NK-92 treated with Interleukin-12 subunit alpha and Interleukin-12 subunit beta, amount 100 ng/mL, for 24 hours (cell line): ENCODE results near the gene ARL4C.
"Not testable (repeated sequence)": the region's sequence is repeated elsewhere in the genome, so short reads cannot be mapped to it uniquely, and the experiment has no call there.

Experiments
- DNase-seq: peaks from one replicate; lab custom pipeline; 2025; lab: John Stamatoyannopoulos, UW

Gene ARL4C

GRCh38 chr2:234476766-234477165, 20.1 kb downstream of the ARL4C start:
- DNase-seq = no peak

- no peak for DNase-seq
These were observed 22.2 kb downstream of the ARL4C start for GRCh38 chr2:234474654-234475053.

GRCh38 chr2:234472155-234472554, 24.7 kb downstream of the ARL4C start:
- no peak for DNase-seq

GRCh38 chr2:234469972-234470371, 26.9 kb downstream of the ARL4C start:
- DNase-seq = no peak

- DNase-seq = no peak
These were observed 27.5 kb downstream of the ARL4C start for GRCh38 chr2:234469251-234469845.

GRCh38 chr2:234468503-234468902, 28.4 kb downstream of the ARL4C start:
- DNase-seq = no peak

- no peak for DNase-seq
These were observed 29.6 kb downstream of the ARL4C start for GRCh38 chr2:234467289-234467688.

GRCh38 chr2:234464291-234464645, 32.6 kb downstream of the ARL4C start:
- DNase-seq = no peak

GRCh38 chr2:234463626-234464290, 33.1 kb downstream of the ARL4C start:
- DNase-seq = no peak

- DNase-seq = no peak
These were observed 34.5 kb downstream of the ARL4C start for GRCh38 chr2:234462218-234462992.

- DNase-seq = no peak
These were observed 37.4 kb downstream of the ARL4C start for GRCh38 chr2:234459401-234460009.

- DNase-seq = no peak
These were observed 38.4 kb downstream of the ARL4C start for GRCh38 chr2:234458466-234458865.

- DNase-seq = no peak
These were observed 39.5 kb downstream of the ARL4C start for GRCh38 chr2:234457421-234457820.

GRCh38 chr2:234455246-234455645, 41.6 kb downstream of the ARL4C start:
- not testable (repeated sequence) for DNase-seq

- no peak for DNase-seq
These were observed 42.4 kb downstream of the ARL4C start for GRCh38 chr2:234454433-234454832.

GRCh38 chr2:234453216-234453615, 43.7 kb downstream of the ARL4C start:
- no peak for DNase-seq

- no peak for DNase-seq
These were observed 44.8 kb downstream of the ARL4C start for GRCh38 chr2:234451852-234452625.

GRCh38 chr2:234451242-234451641, 45.6 kb downstream of the ARL4C start:
- no peak for DNase-seq

GRCh38 chr2:234450431-234451124, 46.3 kb downstream of the ARL4C start:
- no peak for DNase-seq

GRCh38 chr2:234448506-234449184, 48.2 kb downstream of the ARL4C start:
- no peak for DNase-seq

- no peak for DNase-seq
These were observed 48.9 kb downstream of the ARL4C start for GRCh38 chr2:234447963-234448362.
